K562 (cell line): ENCODE results near the gene CDK11B.
"Not testable (repeated sequence)": the region's sequence is repeated elsewhere in the genome, so short reads cannot be mapped to it uniquely, and the experiment has no call there.

Experiments used
- MAFG ChIP-seq: fragments of 450-650 bp; conservative IDR thresholded peaks from 2 replicates; pipeline ENCODE4 v1.6.1; 2016; ENCODE audit warnings: missing genetic modification characterization, missing compliant biosample characterization
- TF ChIP-seq, protein P1 (sequence below), 3 experiments: IDR thresholded peaks in 2 of 3; conservative IDR thresholded peaks in 1 of 3; 2 replicates each; pipeline ENCODE4 v1.5.1; 2011 to 2012; ENCODE audit warnings: low read length in 3 of 3, mild to moderate bottlenecking in 3 of 3, control low read depth in 2 of 3, improper control_type of control experiment in 1 of 3, inconsistent platforms in 1 of 3, low read depth in 1 of 3, mixed read lengths in 1 of 3, moderate library complexity in 1 of 3; ENCODE audit not compliant: insufficient read depth in 2 of 3

GRCh38 chr1:1633409-1633808 is 25.4 kb downstream of the CDK11B start:
- TF ChIP-seq, protein P1, sequence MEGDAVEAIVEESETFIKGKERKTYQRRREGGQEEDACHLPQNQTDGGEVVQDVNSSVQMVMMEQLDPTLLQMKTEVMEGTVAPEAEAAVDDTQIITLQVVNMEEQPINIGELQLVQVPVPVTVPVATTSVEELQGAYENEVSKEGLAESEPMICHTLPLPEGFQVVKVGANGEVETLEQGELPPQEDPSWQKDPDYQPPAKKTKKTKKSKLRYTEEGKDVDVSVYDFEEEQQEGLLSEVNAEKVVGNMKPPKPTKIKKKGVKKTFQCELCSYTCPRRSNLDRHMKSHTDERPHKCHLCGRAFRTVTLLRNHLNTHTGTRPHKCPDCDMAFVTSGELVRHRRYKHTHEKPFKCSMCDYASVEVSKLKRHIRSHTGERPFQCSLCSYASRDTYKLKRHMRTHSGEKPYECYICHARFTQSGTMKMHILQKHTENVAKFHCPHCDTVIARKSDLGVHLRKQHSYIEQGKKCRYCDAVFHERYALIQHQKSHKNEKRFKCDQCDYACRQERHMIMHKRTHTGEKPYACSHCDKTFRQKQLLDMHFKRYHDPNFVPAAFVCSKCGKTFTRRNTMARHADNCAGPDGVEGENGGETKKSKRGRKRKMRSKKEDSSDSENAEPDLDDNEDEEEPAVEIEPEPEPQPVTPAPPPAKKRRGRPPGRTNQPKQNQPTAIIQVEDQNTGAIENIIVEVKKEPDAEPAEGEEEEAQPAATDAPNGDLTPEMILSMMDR (IDR thresholded peaks at IDR 0.05 in 2 of 3, conservative IDR thresholded peaks at IDR 0.05 in 1 of 3; ENCODE audit: insufficient read depth in 2 of 3, low read depth in 1 of 3, low read length in 3 of 3), result not testable (repeated sequence)
- TF ChIP-seq MAFG (tag), result not testable (repeated sequence)
